Measurements from ENCODE around the gene ANO8. TPM values are rescaled to one million over a fixed set of nuclear protein-coding genes. Genes with fewer than 3 reads are reported as not detected.
"Not testable (repeated sequence)": the region's sequence is repeated elsewhere in the genome, so short reads cannot be mapped to it uniquely, and the experiment has no call there.

Gene ANO8
- total RNA-seq, 1 donor from 2014 or later = 98.8 TPM

GRCh38 chr19:17281391-17282304, 53.0 kb downstream of the ANO8 start, which contains the start of gene ANKLE1:
Gene ANKLE1, plus strand, starts transcription at chr19:17281901. Its CDS starts 20 bp downstream, at chr19:17281921.
- Mint-ChIP-seq H3K9me3 (ENCODE audit: unreplicated experiment) (peaks cover 2% of the 10 kb centered on the region), H3K36me3 (ENCODE audit: unreplicated experiment) (no peaks in the 10 kb centered on the region), H3K4me1 (ENCODE audit: low read depth, unreplicated experiment) (peaks cover 2% of the 10 kb centered on the region), H3K27ac (ENCODE audit: unreplicated experiment) (peak within 1 kb of the TSS; percentile 79), H3K4me3 (ENCODE audit: unreplicated experiment) (peak within 1 kb of the TSS; percentile 84), H3K27me3 (ENCODE audit: unreplicated experiment) (peaks cover 2% of the 10 kb centered on the region)
- TF ChIP-seq CTCF (IDR thresholded peaks at IDR 0.05; ENCODE audit: partially characterized antibody, unreplicated experiment) = no peak
- peak; percentile 78 for DNase-seq

- Mint-ChIP-seq H3K27ac (ENCODE audit: unreplicated experiment) (no peak overlapping the region), H3K27me3 (ENCODE audit: unreplicated experiment) (peaks cover 2% of the 10 kb centered on the region), H3K36me3 (ENCODE audit: unreplicated experiment) (no peaks in the 10 kb centered on the region), H3K4me3 (ENCODE audit: unreplicated experiment) (no peak overlapping the region), H3K4me1 (ENCODE audit: low read depth, unreplicated experiment) (peaks cover 2% of the 10 kb centered on the region), H3K9me3 (ENCODE audit: unreplicated experiment) (peaks cover 2% of the 10 kb centered on the region)
- no peak for TF ChIP-seq CTCF (IDR thresholded peaks at IDR 0.05; ENCODE audit: partially characterized antibody, unreplicated experiment)
- no peak for DNase-seq
Measured at GRCh38 chr19:17279436-17279835, 55.2 kb downstream of the ANO8 start.

DNA sequence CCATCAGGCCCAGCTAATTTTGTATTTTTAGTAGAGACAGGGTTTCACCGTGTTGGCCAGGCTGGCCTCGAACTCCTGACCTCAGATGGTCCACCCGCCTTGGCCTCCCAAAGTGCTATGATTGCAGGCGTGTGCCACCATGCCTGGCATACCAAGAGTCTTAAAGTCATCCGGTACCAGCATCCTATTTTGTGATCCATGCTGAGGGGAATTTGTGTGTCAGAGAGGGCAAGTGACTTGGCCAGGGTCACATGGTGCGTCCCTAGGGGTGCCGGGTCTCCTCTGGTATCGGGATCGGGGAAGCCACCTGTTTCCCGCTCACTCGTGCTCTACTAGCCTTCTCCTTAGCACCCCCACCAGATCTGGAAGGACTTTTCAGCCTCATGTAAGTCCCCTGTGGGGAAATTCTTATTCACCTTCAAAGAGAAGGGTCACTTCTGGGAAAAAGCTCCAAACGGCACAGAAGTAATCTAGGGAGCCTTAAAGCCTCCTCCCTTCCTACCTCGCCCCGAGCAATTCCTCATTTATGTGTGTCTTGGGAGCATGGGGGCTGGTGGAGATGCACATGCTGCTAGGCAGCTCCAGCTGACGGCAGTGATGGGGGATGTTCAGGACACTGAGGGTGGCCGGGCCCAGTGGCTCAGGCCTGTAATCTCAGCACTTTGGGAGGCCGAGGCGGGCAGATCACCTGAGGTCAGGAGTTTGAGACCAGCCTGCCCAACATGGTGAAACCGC, 59.0 kb downstream of the ANO8 start:
- H3K27ac Mint-ChIP-seq (ENCODE audit: unreplicated experiment) = no peak overlapping the region
- no peak overlapping the region for H3K4me3 Mint-ChIP-seq (ENCODE audit: unreplicated experiment)

GRCh38 chr19:17274892-17275291, 59.8 kb downstream of the ANO8 start:
- not testable (repeated sequence) for H3K4me3 Mint-ChIP-seq (ENCODE audit: unreplicated experiment); H3K9me3 Mint-ChIP-seq (ENCODE audit: unreplicated experiment)

More for the DNA sequence above, 59.0 kb downstream of the ANO8 start:
- H3K9me3 Mint-ChIP-seq (ENCODE audit: unreplicated experiment) = no peaks in the 10 kb centered on the region
- peaks cover 4% of the 10 kb centered on the region for H3K27me3 Mint-ChIP-seq (ENCODE audit: unreplicated experiment)
- no peak for TF ChIP-seq CTCF (IDR thresholded peaks at IDR 0.05; ENCODE audit: partially characterized antibody, unreplicated experiment)
- no peak for DNase-seq
- no peaks in the 10 kb centered on the region for H3K4me1 Mint-ChIP-seq (ENCODE audit: low read depth, unreplicated experiment)
- no peaks in the 10 kb centered on the region for H3K36me3 Mint-ChIP-seq (ENCODE audit: unreplicated experiment)

More at GRCh38 chr19:17274892-17275291, 59.8 kb downstream of the ANO8 start:
- H3K27me3 Mint-ChIP-seq (ENCODE audit: unreplicated experiment); DNase-seq; H3K27ac Mint-ChIP-seq (ENCODE audit: unreplicated experiment); H3K36me3 Mint-ChIP-seq (ENCODE audit: unreplicated experiment); H3K4me1 Mint-ChIP-seq (ENCODE audit: low read depth, unreplicated experiment): not testable (repeated sequence)

Other genes with a start within 250 kb of the ANO8 start
- gene USE1, start 119.5 kb downstream of the ANO8 start, total RNA-seq (ENCODE audit: unreplicated experiment) = 14.9 TPM
- gene OCEL1, start 108.6 kb downstream of the ANO8 start, total RNA-seq (ENCODE audit: unreplicated experiment) = 23.4 TPM
- gene NR2F6, start 88.9 kb downstream of the ANO8 start, total RNA-seq (ENCODE audit: unreplicated experiment) = 109 TPM
- gene USHBP1, start 70.1 kb downstream of the ANO8 start, total RNA-seq (ENCODE audit: unreplicated experiment) = not detected
- 85.7 TPM for gene BABAM1, start 67.4 kb downstream of the ANO8 start, total RNA-seq (ENCODE audit: unreplicated experiment)
- gene ANKLE1, start 53.0 kb downstream of the ANO8 start, total RNA-seq (ENCODE audit: unreplicated experiment) = 9.3 TPM
- 14.1 TPM for gene ABHD8, start 31.4 kb downstream of the ANO8 start, total RNA-seq (ENCODE audit: unreplicated experiment)
- gene MRPL34, start 29.0 kb downstream of the ANO8 start, total RNA-seq (ENCODE audit: unreplicated experiment) = 80.7 TPM
- 81.2 TPM for gene DDA1, start 25.3 kb downstream of the ANO8 start, total RNA-seq (ENCODE audit: unreplicated experiment)
- 61.2 TPM for gene GTPBP3, start 2.7 kb upstream of the ANO8 start, total RNA-seq (ENCODE audit: unreplicated experiment)
- not detected for gene PLVAP, start 42.5 kb upstream of the ANO8 start, total RNA-seq (ENCODE audit: unreplicated experiment)
- gene CCDC194, start 59.3 kb upstream of the ANO8 start, total RNA-seq (ENCODE audit: unreplicated experiment) = not detected
- gene BST2, start 70.8 kb upstream of the ANO8 start, total RNA-seq (ENCODE audit: unreplicated experiment) = 1.4 TPM
- gene MVB12A, start 85.2 kb upstream of the ANO8 start, total RNA-seq (ENCODE audit: unreplicated experiment) = 38.8 TPM
- not detected for gene TMEM221, start 113.8 kb upstream of the ANO8 start, total RNA-seq (ENCODE audit: unreplicated experiment)
- not detected for gene NXNL1, start 126.1 kb upstream of the ANO8 start, total RNA-seq (ENCODE audit: unreplicated experiment)
- 16.9 TPM for gene SLC27A1, start 135.7 kb upstream of the ANO8 start, total RNA-seq (ENCODE audit: unreplicated experiment)
- 66.0 TPM for gene PGLS, start 176.8 kb upstream of the ANO8 start, total RNA-seq (ENCODE audit: unreplicated experiment)
- gene COLGALT1, start 220.8 kb upstream of the ANO8 start, total RNA-seq (ENCODE audit: unreplicated experiment) = 74.5 TPM

Measured in glutamatergic neuron (in vitro differentiated cells).